HG02571 (cell line): Measurements from ENCODE around the gene SNRNP48.
A peak's percentile ranks its signal among the peaks of the same experiment; 100 is the strongest.

Source experiments
- ATAC-seq: cut with Tn5 transposase; IDR thresholded peaks from one replicate; pipeline ENCODE4 v1.9.1; 2021; ENCODE audit warnings: mild to moderate bottlenecking, moderate library complexity; ENCODE audit not compliant: unreplicated experiment

SNRNP48 gene

DNA sequence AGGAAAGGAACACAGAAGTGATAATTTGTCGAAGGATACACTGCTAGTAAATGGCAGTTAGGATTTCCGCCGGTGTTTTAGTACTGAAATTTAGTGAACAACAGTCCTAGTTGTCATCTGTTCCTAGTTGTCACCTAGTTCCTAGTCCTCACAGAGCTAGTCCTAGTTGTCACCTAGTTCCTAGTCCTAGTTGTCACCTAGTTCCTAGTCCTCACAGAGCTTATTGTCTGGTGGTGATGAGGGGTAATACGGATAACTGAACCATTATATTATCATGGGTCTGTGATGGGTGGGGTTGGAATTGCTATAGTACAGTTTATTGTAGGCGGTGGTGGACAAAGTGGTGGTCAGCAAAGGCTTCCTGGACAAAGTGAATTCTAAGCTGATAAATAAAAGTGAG is 1.8 kb downstream of the SNRNP48 start:
- ATAC-seq: no peak

GRCh38 chr6:7593229-7593628 is 3.2 kb downstream of the SNRNP48 start:
- ATAC-seq: no peak

DNA sequence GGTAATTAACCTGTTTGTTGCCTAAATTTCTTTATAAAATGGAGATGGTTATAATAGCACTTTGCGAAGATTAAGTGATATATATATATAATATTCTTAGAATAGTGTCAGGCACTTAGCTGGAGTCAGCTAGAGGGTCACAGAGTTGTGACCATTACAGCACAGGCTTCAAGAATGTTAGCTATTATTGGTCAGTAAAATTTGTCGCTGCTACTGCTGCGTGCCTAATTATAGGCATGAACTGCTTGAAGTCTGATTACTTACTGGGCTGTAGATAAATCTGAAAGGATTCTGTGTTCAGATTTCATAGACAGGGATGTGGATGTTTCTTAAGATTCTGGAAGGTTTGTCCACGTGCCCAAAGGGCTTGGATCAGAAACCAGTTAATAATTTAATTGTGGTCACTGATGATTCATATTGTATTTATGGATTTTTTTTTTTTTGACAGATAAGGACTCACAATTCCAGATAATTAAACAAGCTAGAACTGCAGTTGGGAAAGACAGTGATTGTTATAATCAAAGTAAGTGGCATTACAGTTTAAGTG is 4.7 kb downstream of the SNRNP48 start:
- ATAC-seq: no peak

GRCh38 chr6:7604003-7604402 is 14.0 kb downstream of the SNRNP48 start:
- ATAC-seq: no peak

GRCh38 chr6:7604506-7604905 is 14.5 kb downstream of the SNRNP48 start:
- ATAC-seq: no peak

DNA sequence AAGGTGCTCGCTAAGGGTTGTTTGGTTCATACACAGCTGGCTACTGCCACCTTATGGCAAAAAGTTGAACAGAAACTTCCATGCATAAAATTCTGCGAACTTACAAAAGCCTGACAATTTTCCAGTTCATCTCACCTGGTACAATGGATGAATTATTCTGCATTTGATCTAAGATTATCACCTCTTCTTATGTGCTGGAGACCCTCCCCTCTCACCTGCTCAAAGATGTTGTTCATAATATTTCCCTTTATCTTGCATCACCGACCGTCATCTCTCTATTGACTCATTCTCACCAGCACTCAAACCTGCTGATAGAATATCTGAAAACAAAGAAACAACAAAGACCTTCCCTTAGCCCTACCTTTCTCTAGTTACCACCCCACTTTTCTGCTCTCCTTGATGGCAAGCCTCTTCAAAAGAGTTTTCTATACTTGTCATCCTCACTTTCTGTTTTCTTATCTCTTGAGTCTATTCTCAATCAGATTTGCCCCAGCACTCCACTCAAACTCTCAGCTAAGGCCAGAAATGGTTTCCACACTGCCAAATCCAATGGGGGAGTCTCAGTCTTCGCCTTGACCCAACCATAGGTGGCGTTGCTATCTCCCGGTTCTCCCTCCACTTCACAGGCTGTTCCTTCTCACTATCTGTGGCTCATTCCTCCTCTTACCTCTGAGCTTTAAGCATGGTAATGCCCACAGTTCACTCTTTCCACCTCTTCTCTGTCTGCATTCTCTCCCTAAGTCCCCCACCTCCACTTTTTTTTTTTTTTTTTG is 25.8 kb downstream of the SNRNP48 start:
- no peak for ATAC-seq

DNA sequence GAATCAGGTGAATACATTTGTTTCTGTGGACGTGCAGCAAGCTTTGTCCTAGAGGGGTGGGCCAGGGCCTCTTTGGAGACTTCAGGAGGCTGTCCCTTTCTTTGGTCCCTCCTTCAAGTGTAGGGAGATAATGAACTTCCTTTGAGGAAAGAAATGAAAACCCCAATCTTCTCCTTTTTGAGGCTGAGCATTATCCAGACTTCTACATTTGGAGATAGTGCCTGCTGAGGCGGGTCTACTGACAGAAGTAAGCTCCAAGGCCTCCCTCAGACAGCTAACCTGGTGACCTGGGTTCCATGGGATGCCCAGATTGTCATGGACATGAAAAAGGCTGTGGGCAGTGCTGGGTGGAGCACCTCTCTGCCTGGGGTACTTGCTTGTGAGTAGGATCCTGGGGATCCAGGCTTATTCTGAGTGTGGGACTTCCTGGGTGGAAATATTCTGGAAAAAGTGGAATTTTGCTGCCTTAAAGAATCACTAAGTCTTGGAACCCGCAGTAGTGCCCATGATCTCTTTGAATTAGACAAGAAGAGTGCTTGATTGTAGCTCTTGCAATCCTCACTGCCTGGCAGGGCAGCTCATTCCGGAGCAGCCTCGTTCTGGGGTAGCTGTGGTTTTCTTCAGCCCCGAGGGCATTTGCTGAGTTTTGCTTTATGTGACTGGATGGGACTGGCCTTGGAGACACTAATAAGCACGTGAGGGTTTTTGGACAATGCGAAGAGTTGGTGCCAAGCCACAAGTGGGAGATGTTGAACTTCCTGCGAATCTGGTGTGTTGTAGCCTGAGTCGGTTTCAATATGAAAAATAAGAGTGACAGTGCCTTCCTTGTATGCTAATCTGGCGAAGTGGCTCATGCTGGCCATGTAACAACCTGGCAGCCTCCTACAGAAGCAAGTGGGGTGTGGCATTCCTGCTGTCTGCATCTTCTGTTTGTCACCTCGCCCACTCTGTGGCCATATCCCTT is 28.1 kb downstream of the SNRNP48 start:
- ATAC-seq: peak; percentile 59

GRCh38 chr6:7621761-7622160 is 31.8 kb downstream of the SNRNP48 start:
- no peak for ATAC-seq

DNA sequence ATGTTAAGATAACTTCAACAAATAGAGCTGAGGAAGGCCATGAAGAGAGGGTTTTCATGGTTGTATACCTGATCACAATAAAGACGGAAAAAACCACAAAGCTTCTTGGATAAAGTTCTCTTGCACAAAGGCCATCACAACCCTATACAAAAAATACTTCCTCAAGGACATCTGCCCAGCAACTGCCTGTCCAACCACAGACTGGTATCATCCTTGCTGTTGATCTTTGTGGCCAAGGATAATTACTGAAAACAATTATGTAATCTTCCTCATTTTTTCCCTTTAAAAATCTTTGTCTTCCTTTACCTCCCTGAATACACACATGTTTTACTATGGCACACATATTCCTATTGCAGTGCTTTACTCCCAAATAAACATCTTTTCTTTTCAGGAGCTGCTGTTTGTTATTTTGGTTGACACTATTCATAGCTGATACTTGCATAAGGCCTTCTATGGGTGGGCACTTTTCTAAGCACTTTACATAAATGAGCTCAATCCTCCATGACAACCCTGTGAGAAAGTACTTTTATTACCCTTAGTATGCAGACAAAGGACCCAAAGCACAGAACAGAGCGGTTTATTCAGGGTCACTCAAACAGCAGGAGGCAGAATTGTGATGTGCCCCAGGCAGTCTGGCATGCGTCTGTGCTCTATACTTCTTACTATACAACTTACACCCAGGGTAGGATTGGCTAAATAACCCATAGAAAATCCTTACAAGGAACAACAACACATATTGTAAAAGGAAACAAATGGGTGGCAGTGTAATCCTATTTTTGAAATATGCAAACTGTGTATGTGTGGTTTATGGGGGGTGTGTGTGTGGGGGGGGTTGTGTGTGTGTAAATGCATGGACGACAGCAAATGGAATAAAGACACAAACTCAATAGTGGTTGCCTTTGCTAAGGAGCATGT is 35.1 kb downstream of the SNRNP48 start:
- ATAC-seq: no peak

GRCh38 chr6:7628479-7628878 is 38.5 kb downstream of the SNRNP48 start:
- no peak for ATAC-seq

DNA sequence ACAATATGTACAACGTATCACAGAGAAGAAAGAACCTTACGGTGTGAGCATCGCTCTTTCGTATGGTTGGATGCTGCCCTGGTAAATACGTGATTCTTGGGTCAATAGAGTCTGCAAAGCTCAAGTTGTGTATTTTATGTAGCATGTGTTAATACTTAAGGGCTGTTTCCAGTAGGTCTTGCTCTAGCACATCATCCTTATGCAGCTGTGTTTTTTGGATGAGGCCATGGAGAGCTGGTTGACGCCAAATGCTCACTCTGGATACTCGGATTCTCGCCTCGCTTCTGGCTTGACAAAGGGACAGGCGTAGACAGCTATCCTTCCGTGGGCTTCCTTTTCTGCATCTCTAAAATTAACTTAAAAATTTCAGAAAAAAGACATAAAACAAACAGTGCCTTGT is 38.9 kb downstream of the SNRNP48 start:
- no peak for ATAC-seq

DNA sequence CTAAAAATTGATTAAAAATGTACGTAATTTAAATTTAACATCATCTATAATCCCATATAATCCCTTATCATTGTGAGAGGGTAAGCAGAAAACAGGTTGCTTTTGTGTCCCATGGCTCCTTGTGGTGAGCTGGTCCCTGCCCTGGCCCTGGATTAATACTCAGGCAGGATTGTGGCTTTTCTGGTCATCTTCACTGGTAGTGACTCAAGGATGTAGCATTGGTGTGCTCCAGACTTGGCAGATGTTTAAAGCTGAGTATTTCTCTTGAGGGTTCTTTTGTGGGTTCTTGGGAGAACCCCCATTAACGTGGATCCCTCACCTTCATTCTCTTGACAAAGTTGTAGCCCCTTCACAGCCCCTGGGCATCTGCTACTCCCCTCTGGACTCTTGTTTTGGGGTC is 39.3 kb downstream of the SNRNP48 start:
- ATAC-seq: no peak

DNA sequence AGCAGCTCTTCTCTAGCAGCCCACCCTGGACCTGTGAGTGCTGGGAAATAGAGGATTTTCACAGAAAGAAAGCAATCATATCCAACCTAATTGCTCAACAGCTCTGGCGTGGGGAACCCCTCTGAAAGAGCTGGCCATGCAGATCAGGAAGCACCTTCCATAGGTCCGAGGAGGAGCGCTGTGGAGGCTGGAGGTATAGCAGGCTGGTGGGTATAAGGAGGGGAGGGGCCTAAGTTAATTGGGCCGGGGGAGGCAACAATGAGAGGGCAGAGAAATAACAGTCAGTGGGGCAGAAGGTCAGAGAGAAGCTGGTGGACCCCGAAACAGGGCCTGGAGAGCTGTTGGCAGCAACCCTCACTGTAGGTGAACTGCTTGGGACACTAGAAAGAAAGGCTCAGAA is 40.8 kb downstream of the SNRNP48 start:
- no peak for ATAC-seq

DNA sequence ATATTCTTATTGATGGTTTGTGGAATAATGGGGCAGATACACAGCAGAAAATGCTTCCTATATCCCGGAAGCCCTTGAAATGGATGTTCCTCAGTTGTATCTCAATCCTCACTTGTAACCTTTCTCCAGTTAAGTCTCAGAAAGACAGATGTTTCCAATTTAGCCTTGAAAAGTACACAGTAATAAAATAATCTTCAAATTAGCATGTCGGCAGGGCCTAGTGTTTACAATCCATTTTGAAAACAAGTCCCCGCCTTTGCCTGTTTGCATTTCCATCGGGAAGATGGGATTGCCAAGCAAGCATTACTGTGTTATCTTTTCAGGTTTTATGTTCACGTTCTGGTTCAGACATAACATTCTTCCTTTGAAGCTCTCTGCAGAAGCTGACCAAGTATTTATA is 41.5 kb downstream of the SNRNP48 start:
- ATAC-seq: no peak

DNA sequence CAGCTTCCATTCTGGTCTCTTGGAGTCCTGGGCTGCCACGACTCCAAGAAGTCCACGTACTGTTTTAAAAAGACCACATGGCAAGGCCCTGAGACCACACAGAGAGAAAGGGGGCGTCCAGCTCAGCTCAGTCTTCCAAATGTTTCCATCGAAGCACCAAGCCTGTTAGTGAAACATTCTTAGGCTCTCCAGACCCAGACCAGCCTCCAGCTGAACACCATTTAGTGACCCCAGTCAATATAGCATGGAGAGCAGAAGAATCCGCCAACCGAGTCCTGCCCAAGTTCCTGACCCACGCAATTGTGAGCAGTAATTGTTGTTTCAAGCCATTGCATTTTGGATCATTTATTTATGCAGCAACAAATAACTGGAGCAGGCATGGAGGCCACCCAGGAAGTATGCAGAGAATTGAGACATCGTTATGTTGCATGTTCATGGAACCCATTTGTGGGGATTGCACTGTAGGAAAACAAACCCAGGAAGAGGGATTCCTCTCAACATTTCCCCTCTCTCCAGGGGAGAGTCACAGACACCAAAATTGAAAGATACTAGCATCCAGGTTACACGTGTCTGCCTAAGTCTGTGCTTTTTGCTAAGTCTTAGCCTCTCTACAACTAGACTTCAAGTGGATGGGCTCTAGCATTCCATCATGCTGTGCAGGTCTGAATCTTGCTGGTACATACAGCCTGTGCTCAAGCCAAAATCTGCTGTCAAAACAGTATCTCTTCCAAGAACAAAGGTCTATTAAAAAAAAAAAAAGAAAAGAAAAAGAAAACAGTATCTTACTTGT is 42.7 kb downstream of the SNRNP48 start:
- ATAC-seq: no peak

DNA sequence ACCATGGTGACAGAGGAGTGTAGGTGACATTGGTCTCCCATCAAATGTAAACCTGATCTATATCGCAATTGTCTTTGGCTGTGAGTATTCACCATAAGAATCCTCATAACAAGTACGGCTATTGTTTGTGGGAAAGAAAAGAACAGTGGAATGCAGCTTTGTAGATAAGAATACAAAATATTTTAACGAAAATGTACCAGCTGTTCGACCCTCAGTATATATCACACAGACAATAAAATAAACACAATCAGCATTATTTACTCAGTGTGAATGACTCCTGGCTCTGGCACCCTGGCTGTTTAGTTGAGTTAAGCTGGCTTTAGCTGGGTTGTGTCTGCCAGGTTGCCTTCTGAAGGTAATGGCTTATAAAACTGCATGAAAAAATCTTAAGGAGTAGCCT is 43.4 kb downstream of the SNRNP48 start:
- ATAC-seq: no peak

DNA sequence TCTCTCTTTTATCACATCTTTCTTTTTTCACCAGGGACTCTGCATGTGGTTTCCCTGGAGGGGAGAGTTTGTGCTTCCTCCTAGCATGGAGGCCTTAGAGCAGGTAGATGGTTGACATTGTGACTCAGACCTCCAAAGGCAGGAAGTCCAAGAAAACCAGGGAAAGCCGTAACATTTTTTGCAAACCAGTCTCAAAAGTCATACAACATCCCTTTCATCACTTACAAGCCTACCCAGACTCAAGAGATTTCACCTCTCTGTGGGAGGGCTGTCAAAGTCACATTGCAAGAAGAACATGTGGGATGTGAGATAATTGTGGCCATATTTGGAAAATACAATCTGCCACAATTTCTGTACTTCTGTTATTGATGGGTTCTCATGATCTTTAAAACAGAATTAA is 46.2 kb downstream of the SNRNP48 start:
- ATAC-seq: no peak

GRCh38 chr6:7637533-7637932 is 47.5 kb downstream of the SNRNP48 start:
- ATAC-seq: no peak

GRCh38 chr6:7639427-7639826 is 49.4 kb downstream of the SNRNP48 start:
- ATAC-seq: no peak

GRCh38 chr6:7640016-7640415 is 50.0 kb downstream of the SNRNP48 start:
- no peak for ATAC-seq
